Endodermal cell (in vitro differentiated cells): Measurements from ENCODE around the gene CDH4. TPM values are rescaled to one million over a fixed set of nuclear protein-coding genes. Genes with fewer than 3 reads are reported as not detected.

Experiments used
- DNase-seq: peaks from one replicate; pipeline ENCODE4 v3.0.0-alpha.2; 2017
- H3K27ac ChIP-seq: 2 replicates; pipeline ENCODE4 v1.5.1; 2013; ENCODE audit warnings: mild to moderate bottlenecking, low read depth, low read length, moderate library complexity
- H3K27me3 ChIP-seq: 2 replicates; pipeline ENCODE4 v1.6.1; 2013; ENCODE audit warnings: mild to moderate bottlenecking, low read length, moderate library complexity; ENCODE audit not compliant: insufficient read depth, control insufficient read depth, poor library complexity, severe bottlenecking
- H3K36me3 ChIP-seq: 2 replicates; pipeline ENCODE4 v1.7.0; 2013; ENCODE audit warnings: mild to moderate bottlenecking, low read length, moderate library complexity; ENCODE audit not compliant: control insufficient read depth, insufficient read depth
- H3K4me1 ChIP-seq: one replicate; pipeline ENCODE4 v1.7.0; 2013; ENCODE audit warnings: low read length; ENCODE audit not compliant: control insufficient read depth, insufficient read depth
- H3K4me3 ChIP-seq: 2 replicates; pipeline ENCODE4 v1.5.1; 2013; ENCODE audit warnings: mild to moderate bottlenecking, low read length, moderate library complexity
- H3K9ac ChIP-seq: 2 replicates; pipeline ENCODE4 v1.6.1; 2013; ENCODE audit warnings: mild to moderate bottlenecking, low read length, moderate library complexity; ENCODE audit not compliant: poor library complexity, severe bottlenecking; ENCODE audit errors: extremely low read depth
- H3K9me3 ChIP-seq: 2 replicates; pipeline ENCODE4 v1.6.1; 2013; ENCODE audit warnings: mild to moderate bottlenecking, low read length, moderate library complexity; ENCODE audit not compliant: control insufficient read depth
- H3K27ac Mint-ChIP-seq: 2 replicates; pipeline ENCODE4 v1.8.0; 2020; ENCODE audit warnings: mixed read lengths
- H3K27me3 Mint-ChIP-seq: 2 replicates; pipeline ENCODE4 v1.8.0; 2021; ENCODE audit warnings: mild to moderate bottlenecking, mixed read lengths; ENCODE audit not compliant: insufficient read depth
- H3K36me3 Mint-ChIP-seq: 2 replicates; pipeline ENCODE4 v1.8.0; 2020; ENCODE audit warnings: low read depth, mixed read lengths
- H3K4me1 Mint-ChIP-seq: 2 replicates; pipeline ENCODE4 v1.8.0; 2020; ENCODE audit warnings: mixed read lengths
- H3K4me3 Mint-ChIP-seq: 2 replicates; pipeline ENCODE4 v1.8.0; 2020; ENCODE audit warnings: mild to moderate bottlenecking, moderate library complexity, mixed read lengths
- H3K9me3 Mint-ChIP-seq: 2 replicates; pipeline ENCODE4 v1.8.0; 2020; ENCODE audit warnings: mild to moderate bottlenecking, mixed read lengths
- CTCF ChIP-seq: fragments of 200-600 bp; sonication (generic); conservative IDR thresholded peaks from 2 replicates; pipeline ENCODE4 v1.5.0; 2021; ENCODE audit warnings: antibody characterized with exemption, mild to moderate bottlenecking
- WGBS, 2 experiments: methylation state at CpG; one replicate each; pipeline versions ENCODE4 v1.1.5 to v1.1.7; 2013; ENCODE audit warnings: missing lambda C conversion rate in 2 of 2, mixed read lengths in 1 of 2; ENCODE audit not compliant: insufficient coverage in 1 of 2, insufficient read length in 1 of 2; 5-methylcytosine and 5-hydroxymethylcytosine counted together
- total RNA-seq, 2 donors: library from RNA; stranded (reverse); fragmentation: NEBNext Ultra II Directional in 1 of 2; extraction: Animal tissue kit (Norgen Biotek cat#: 25700) in 1 of 2; gene quantifications; 2 replicates in 1 of 2; 3 replicates in 1 of 2; pipeline ENCODE4 v1.2.1, GENCODE V29; 2021

Gene CDH4
- total RNA-seq, 2 donors from 2014 or later, result 1.8 to 5.8 TPM

- H3K4me1 Mint-ChIP-seq, result no peaks in the 10 kb centered on the region
- no peak for DNase-seq
- H3K27ac Mint-ChIP-seq, result no peak overlapping the region
- Histone ChIP-seq H3K4me3 (no peak overlapping the region), H3K27ac (no peak overlapping the region), H3K9me3 (no peaks in the 10 kb centered on the region), H3K9ac (no peak overlapping the region), H3K36me3 (no peaks in the 10 kb centered on the region), H3K4me1 (no peaks in the 10 kb centered on the region), H3K27me3 (no peaks in the 10 kb centered on the region)
- 85 to 86% methylated on average over 17 to 18 of the region's 18 CpGs for WGBS, 2 experiments
- peaks cover under 1% of the 10 kb centered on the region for H3K9me3 Mint-ChIP-seq
- no peaks in the 10 kb centered on the region for H3K36me3 Mint-ChIP-seq
- TF ChIP-seq CTCF, result no peak
- no peak overlapping the region for H3K4me3 Mint-ChIP-seq
- peaks cover 32% of the 10 kb centered on the region for H3K27me3 Mint-ChIP-seq
Observed at GRCh38 chr20:61776491-61777075, 524.5 kb downstream of the CDH4 start.

- no peak overlapping the region for H3K27ac Mint-ChIP-seq
- no peaks in the 10 kb centered on the region for H3K4me1 Mint-ChIP-seq
- no peak overlapping the region for H3K9ac ChIP-seq
- no peak for TF ChIP-seq CTCF
- H3K36me3 ChIP-seq, result no peaks in the 10 kb centered on the region
- H3K9me3 ChIP-seq, result no peaks in the 10 kb centered on the region
- H3K4me3 ChIP-seq, result no peak overlapping the region
- H3K4me3 Mint-ChIP-seq, result no peak overlapping the region
- 89 to 94% methylated on average over 21 to 24 of the region's 24 CpGs for WGBS, 2 experiments
- H3K27me3 Mint-ChIP-seq, result peaks cover 36% of the 10 kb centered on the region
- no peaks in the 10 kb centered on the region for H3K4me1 ChIP-seq
- no peak overlapping the region for H3K27ac ChIP-seq
- peaks cover 3% of the 10 kb centered on the region for H3K9me3 Mint-ChIP-seq
- no peaks in the 10 kb centered on the region for H3K36me3 Mint-ChIP-seq
- DNase-seq, result no peak
- no peaks in the 10 kb centered on the region for H3K27me3 ChIP-seq
Observed at GRCh38 chr20:61777773-61778494, 525.9 kb downstream of the CDH4 start.

- H3K36me3 Mint-ChIP-seq, result no peaks in the 10 kb centered on the region
- no peak overlapping the region for H3K9ac ChIP-seq
- H3K4me1 ChIP-seq, result no peaks in the 10 kb centered on the region
- H3K4me3 ChIP-seq, result no peak overlapping the region
- no peak for DNase-seq
- H3K9me3 ChIP-seq, result no peaks in the 10 kb centered on the region
- no peak for TF ChIP-seq CTCF
- H3K27ac Mint-ChIP-seq, result no peak overlapping the region
- peaks cover 39% of the 10 kb centered on the region for H3K27me3 Mint-ChIP-seq
- H3K9me3 Mint-ChIP-seq, result peaks cover 3% of the 10 kb centered on the region
- no peak overlapping the region for H3K27ac ChIP-seq
- H3K4me1 Mint-ChIP-seq, result no peaks in the 10 kb centered on the region
- WGBS, 2 experiments, result 86 to 89% methylated on average over 5 to 8 of the region's 8 CpGs
- H3K36me3 ChIP-seq, result no peaks in the 10 kb centered on the region
- no peaks in the 10 kb centered on the region for H3K27me3 ChIP-seq
- H3K4me3 Mint-ChIP-seq, result no peak overlapping the region
Observed at GRCh38 chr20:61778495-61778863, 526.4 kb downstream of the CDH4 start.
